H1 (cell line): ENCODE results near the gene C19orf53. TPM values are rescaled to one million over a fixed set of nuclear protein-coding genes. Genes with fewer than 3 reads are reported as not detected.

Experiments
- CTCF ChIA-PET: fragments of 300-600 bp; sonication (Branson Sonifier 250); formaldehyde crosslinking; loops from one replicate; lab custom pipeline; 2021; ENCODE audit not compliant: partially characterized antibody; lab: Charles Lee
- POLR2A ChIA-PET: fragments of 300-600 bp; sonication (Branson Sonifier 250); formaldehyde crosslinking; loops from one replicate; lab custom pipeline; 2021; ENCODE audit warnings: inconsistent platforms; ENCODE audit not compliant: partially characterized antibody; lab: Charles Lee
- DNase-seq, 2 experiments: peaks; one replicate each; pipeline versions ENCODE4 v3.0.0 to v3.0.0-alpha.2; 2010 to 2022; ENCODE audit warnings: low spot score in 2 of 2, low read depth in 1 of 2, mixed read lengths in 1 of 2
- FAIRE-seq: peaks from 2 replicates; lab custom pipeline; 2011; peaks lifted over from hg19 to GRCh38; lab: Jason Lieb, UNC
- H2AFZ ChIP-seq: 2 replicates; pipeline ENCODE4 v1.8.1; 2012; ENCODE audit warnings: low read length, inconsistent platforms
- H2AK5ac ChIP-seq: 2 replicates; pipeline ENCODE4 v1.6.1; 2013; ENCODE audit warnings: low read depth, low read length
- H2BK120ac ChIP-seq: replicated peaks from 2 replicates; pipeline ENCODE3; 2013; ENCODE audit warnings: low read depth, low read length, inconsistent platforms
- H2BK12ac ChIP-seq: 2 replicates; pipeline ENCODE4 v1.6.1; 2013; ENCODE audit warnings: low read depth, low read length
- H2BK15ac ChIP-seq: 2 replicates; pipeline ENCODE4 v1.6.1; 2013; ENCODE audit warnings: low read length
- H2BK20ac ChIP-seq: 2 replicates; pipeline ENCODE4 v1.6.1; 2013; ENCODE audit warnings: low read length
- H2BK5ac ChIP-seq: 2 replicates; pipeline ENCODE4 v1.6.1; 2013; ENCODE audit warnings: low read depth, low read length
- H3K14ac ChIP-seq: 2 replicates; pipeline ENCODE4 v1.6.1; 2013; ENCODE audit warnings: inconsistent platforms; ENCODE audit not compliant: insufficient read length
- H3K18ac ChIP-seq: 2 replicates; pipeline ENCODE4 v1.6.1; 2013; ENCODE audit warnings: low read length; ENCODE audit errors: extremely low read depth
- H3K23ac ChIP-seq: 2 replicates; pipeline ENCODE4 v1.6.1; 2013; ENCODE audit warnings: inconsistent platforms; ENCODE audit not compliant: insufficient read length
- H3K23me2 ChIP-seq: 2 replicates; pipeline ENCODE4 v1.6.1; 2013; ENCODE audit warnings: low read depth, low read length
- H3K27ac ChIP-seq: 2 replicates; pipeline ENCODE4 v1.6.1; 2011; ENCODE audit warnings: low read depth, low read length, inconsistent platforms
- H3K27me3 ChIP-seq, 4 experiments: replicated peaks in 1 of 4; 1 replicate in 1 of 4; 2 replicates in 3 of 4; pipeline versions ENCODE4 v1.6.1 to v1.8.1; 2011 to 2013; ENCODE audit warnings: low read length in 3 of 4, mild to moderate bottlenecking in 3 of 4, inconsistent platforms in 2 of 4, mixed read lengths in 2 of 4, moderate library complexity in 1 of 4; ENCODE audit not compliant: control insufficient read depth in 3 of 4, insufficient read depth in 3 of 4; ENCODE audit errors: extremely low read depth in 1 of 4
- H3K36me3 ChIP-seq, 4 experiments: 2 replicates each; pipeline versions ENCODE4 v1.6.1 to v1.8.1; 2011 to 2013; ENCODE audit warnings: mild to moderate bottlenecking in 4 of 4, low read length in 3 of 4, moderate library complexity in 2 of 4, control low read depth in 1 of 4, inconsistent platforms in 1 of 4; ENCODE audit not compliant: insufficient read depth in 4 of 4, control insufficient read depth in 2 of 4
- H3K4ac ChIP-seq: replicated peaks from 2 replicates; pipeline ENCODE3; 2013; ENCODE audit warnings: low read length, low read depth, mixed read lengths, inconsistent platforms; ENCODE audit not compliant: insufficient read length
- H3K4me1 ChIP-seq, 4 experiments: replicated peaks in 1 of 4; 1 replicate in 1 of 4; 2 replicates in 3 of 4; pipeline versions ENCODE4 v1.6.1 to v1.8.1; 2011 to 2013; ENCODE audit warnings: low read length in 3 of 4, inconsistent platforms in 2 of 4, mixed read lengths in 1 of 4; ENCODE audit not compliant: insufficient read depth in 4 of 4, control insufficient read depth in 3 of 4
- H3K4me2 ChIP-seq, 2 experiments: 2 replicates each; pipeline versions ENCODE4 v1.6.1 to v1.8.1; 2011 to 2013; ENCODE audit warnings: low read depth in 2 of 2, low read length in 2 of 2, control low read depth in 1 of 2, inconsistent platforms in 1 of 2, mild to moderate bottlenecking in 1 of 2; ENCODE audit not compliant: insufficient read depth in 1 of 2
- H3K4me3 ChIP-seq, 4 experiments: fragments of 200-600, 300-600 bp in 1 of 4; sonication (generic), shearing (Covaris generic), sonication (Bioruptor Twin) in 1 of 4; 2 replicates each; pipeline versions ENCODE4 v1.5.1 to v1.8.1; 2011 to 2016; ENCODE audit warnings: low read length in 4 of 4, low read depth in 3 of 4, control low read depth in 2 of 4, inconsistent platforms in 2 of 4, mild to moderate bottlenecking in 2 of 4, mixed read lengths in 1 of 4, moderate library complexity in 1 of 4; ENCODE audit not compliant: insufficient read depth in 2 of 4; ENCODE audit errors: extremely low read depth in 1 of 4
- H3K56ac ChIP-seq: replicated peaks from 2 replicates; pipeline ENCODE3; 2013; ENCODE audit warnings: low read depth, mild to moderate bottlenecking, mixed read lengths, low read length, inconsistent platforms; ENCODE audit not compliant: insufficient read length
- H3K79me1 ChIP-seq: 2 replicates; pipeline ENCODE4 v1.6.1; 2013; ENCODE audit warnings: low read depth, low read length, control low read depth
- H3K79me2 ChIP-seq, 2 experiments: 2 replicates each; pipeline versions ENCODE4 v1.6.1 to v1.8.1; 2012 to 2013; ENCODE audit warnings: low read length in 2 of 2, mild to moderate bottlenecking in 2 of 2, inconsistent platforms in 1 of 2; ENCODE audit not compliant: insufficient read depth in 2 of 2, control insufficient read depth in 1 of 2
- H3K9ac ChIP-seq, 4 experiments: replicated peaks in 1 of 4; 1 replicate in 1 of 4; 2 replicates in 3 of 4; pipeline versions ENCODE4 v1.6.1 to v1.8.1; 2011 to 2013; ENCODE audit warnings: low read depth in 3 of 4, low read length in 3 of 4, control low read depth in 2 of 4, mild to moderate bottlenecking in 2 of 4, moderate library complexity in 2 of 4, inconsistent platforms in 1 of 4; ENCODE audit errors: extremely low read depth in 1 of 4
- H3K9me3 ChIP-seq, 2 experiments: 2 replicates each; pipeline versions ENCODE4 v1.6.1 to v1.8.1; 2012 to 2013; ENCODE audit warnings: mild to moderate bottlenecking in 2 of 2, moderate library complexity in 2 of 2, control low read depth in 1 of 2, inconsistent platforms in 1 of 2, low read depth in 1 of 2, low read length in 1 of 2, mixed read lengths in 1 of 2; ENCODE audit not compliant: insufficient read depth in 2 of 2
- H4K20me1 ChIP-seq, 2 experiments: replicated peaks in 1 of 2; 2 replicates each; pipeline versions ENCODE3 to v1.8.1; 2011 to 2013; ENCODE audit warnings: inconsistent platforms in 2 of 2, low read length in 2 of 2, mild to moderate bottlenecking in 1 of 2; ENCODE audit not compliant: insufficient read depth in 2 of 2, control insufficient read depth in 1 of 2
- H4K5ac ChIP-seq: 2 replicates; pipeline ENCODE4 v1.6.1; 2013; ENCODE audit warnings: low read length, low read depth, mixed read lengths, inconsistent platforms; ENCODE audit not compliant: insufficient read length
- H4K8ac ChIP-seq: 2 replicates; pipeline ENCODE4 v1.8.0; 2013; ENCODE audit warnings: mild to moderate bottlenecking, moderate library complexity, low read length, inconsistent platforms; ENCODE audit not compliant: insufficient read depth; ENCODE audit errors: extremely low read depth
- H4K91ac ChIP-seq: replicated peaks from 2 replicates; pipeline ENCODE3; 2013; ENCODE audit warnings: low read length, mixed read lengths, inconsistent platforms; ENCODE audit not compliant: insufficient read length
- ASH2L ChIP-seq: fragments of 200-600, 300-600 bp; sonication (generic); IDR thresholded peaks from one replicate; pipeline ENCODE4 v1.7.1; 2017; ENCODE audit warnings: low read length
- CEBPB ChIP-seq: IDR thresholded peaks from 2 replicates; pipeline ENCODE4 v1.6.1; 2012; ENCODE audit warnings: low read depth, low read length
- EP300 ChIP-seq, 2 experiments: IDR thresholded peaks; 1 replicate in 1 of 2; 2 replicates in 1 of 2; pipeline ENCODE4 v1.6.1; 2011 to 2012; ENCODE audit warnings: low read depth in 2 of 2, low read length in 2 of 2, mild to moderate bottlenecking in 2 of 2, borderline replicate concordance in 1 of 2, inconsistent platforms in 1 of 2, moderate library complexity in 1 of 2
- EZH2 ChIP-seq: fragments of 200-600 bp; sonication (generic); IDR thresholded peaks from 2 replicates; pipeline ENCODE4 v1.7.1; 2012; ENCODE audit warnings: low read depth, mild to moderate bottlenecking, moderate library complexity, low read length, inconsistent platforms; ENCODE audit not compliant: severe bottlenecking
- FOSL1 ChIP-seq: IDR thresholded peaks from 2 replicates; pipeline ENCODE4 v1.6.1; 2011; ENCODE audit warnings: mild to moderate bottlenecking, low read depth, low read length, moderate library complexity; ENCODE audit not compliant: insufficient read depth
- JUND ChIP-seq: IDR thresholded peaks from 2 replicates; pipeline ENCODE4 v1.6.1; 2011; ENCODE audit warnings: mild to moderate bottlenecking, improper control_type of control experiment, low read length
- KDM5A ChIP-seq: fragments of 200-600 bp; IDR thresholded peaks from 2 replicates; pipeline ENCODE4 v1.7.1; 2012; ENCODE audit warnings: mild to moderate bottlenecking, low read length, inconsistent platforms, mixed read lengths
- MAFK ChIP-seq: IDR thresholded peaks from 2 replicates; pipeline ENCODE4 v1.6.1; 2012; ENCODE audit warnings: low read depth, mild to moderate bottlenecking, improper control_type of control experiment, low read length
- RAD21 ChIP-seq, 2 experiments: IDR thresholded peaks in 1 of 2; conservative IDR thresholded peaks in 1 of 2; 2 replicates each; pipeline ENCODE4 v1.6.1; 2011; ENCODE audit warnings: low read depth in 2 of 2, low read length in 2 of 2, improper control_type of control experiment in 1 of 2, inconsistent platforms in 1 of 2, mild to moderate bottlenecking in 1 of 2, moderate library complexity in 1 of 2
- SAP30 ChIP-seq: fragments of 300-600 bp; sonication (generic); IDR thresholded peaks from 2 replicates; pipeline ENCODE4 v1.7.1; 2012; ENCODE audit warnings: low read length, moderate library complexity, mild to moderate bottlenecking, inconsistent platforms; ENCODE audit not compliant: insufficient read depth, insufficient replicate concordance
- SRF ChIP-seq: IDR thresholded peaks from 2 replicates; pipeline ENCODE4 v1.6.1; 2011; ENCODE audit warnings: mild to moderate bottlenecking, low read depth, low read length, moderate library complexity
- TBP ChIP-seq: IDR thresholded peaks from 2 replicates; pipeline ENCODE4 v1.6.1; 2011; ENCODE audit warnings: low read depth, low read length, improper control_type of control experiment
- WGBS, 2 experiments: shearing (Covaris generic) in 1 of 2; methylation state at CpG; one replicate each; pipeline versions ENCODE4 v1.1.6 to v1.1.7; 2013 to 2015; ENCODE audit warnings: low lambda C conversion rate in 2 of 2, mixed read lengths in 2 of 2, inconsistent platforms in 1 of 2, low coverage in 1 of 2, missing lambda C conversion rate in 1 of 2; ENCODE audit not compliant: insufficient replicate concordance in 2 of 2, insufficient coverage in 1 of 2, insufficient read length in 1 of 2; ENCODE audit errors: extremely low coverage in 1 of 2, missing lambda C conversion rate in 1 of 2; 5-methylcytosine and 5-hydroxymethylcytosine counted together
- polyA plus RNA-seq, 7 experiments: library from polyadenylated mRNA; depleted of rRNA in 3 of 7; stranded (reverse) in 5 of 7; unstranded in 2 of 7; fragments of >200 nt in 5 of 7; fragments of 200-250 nt in 2 of 7; gene quantifications; 1 replicate in 5 of 7; 2 replicates in 1 of 7; 4 replicates in 1 of 7; pipeline versions ENCODE4 v1.2.1 to v1.2.3, GENCODE V29; 2011 to 2013; ENCODE audit warnings: missing spikeins in 2 of 7, mixed read lengths in 2 of 7
- total RNA-seq: library from RNA; stranded (reverse); fragmentation: NEBNext Ultra II Directional; extraction: Animal tissue kit (Norgen Biotek cat#: 25700); gene quantifications from 2 replicates; pipeline ENCODE4 v1.2.1, GENCODE V29; 2021

C19orf53 gene
- total and polyA plus RNA-seq, 2 of the 8 experiments (the other 6 are each of a cell fraction or from before 2014, with no cell fraction given): 104 to 169 TPM

DNA sequence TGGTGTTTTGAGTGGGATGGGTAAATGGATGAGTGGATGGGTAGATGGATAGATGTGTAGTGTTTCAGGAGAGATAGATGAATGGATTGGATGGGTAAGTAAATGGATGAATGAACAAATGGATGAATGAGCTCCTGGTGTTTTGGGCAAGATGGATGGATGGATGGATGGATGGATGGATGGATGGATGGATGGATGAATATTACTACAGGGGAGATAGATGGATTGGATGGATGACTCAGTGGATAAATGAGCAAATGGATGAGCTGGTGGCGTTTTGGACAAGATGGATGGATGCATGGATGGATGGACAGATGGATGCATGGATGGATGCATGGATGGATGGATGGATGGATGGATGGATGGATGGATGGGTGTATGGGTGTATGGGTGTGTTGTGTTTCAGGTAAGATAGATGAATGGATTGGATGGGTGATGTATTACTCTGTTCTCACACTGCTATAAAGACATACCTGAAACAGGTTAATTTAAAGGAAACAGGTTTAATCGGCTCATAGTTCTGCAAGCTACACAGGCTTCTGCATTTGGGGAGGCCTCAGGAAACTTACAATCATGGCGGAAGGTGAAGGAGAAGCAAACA lies 33.3 kb downstream of the C19orf53 start:
- no peak overlapping the region for H3K14ac ChIP-seq
- H2BK20ac ChIP-seq: no peak overlapping the region
- no peak overlapping the region for H2BK12ac ChIP-seq
- FAIRE-seq: no peak
- no peak for DNase-seq
- H4K8ac ChIP-seq: no peak overlapping the region
- H3K23me2 ChIP-seq: peaks cover 4% of the 10 kb centered on the region; the same call in 1 of the 2 replicates
- no peak overlapping the region for H3K27ac ChIP-seq
- H3K4me1 ChIP-seq: no peaks in the 10 kb centered on the region; a peak in 1 of 7 replicates
- no peak overlapping the region for H2AK5ac ChIP-seq
- H3K9me3 ChIP-seq: no peaks in the 10 kb centered on the region
- H3K9ac ChIP-seq: no peak overlapping the region
- peaks cover 2 to 16% of the 10 kb centered on the region in 2 experiments for H4K20me1 ChIP-seq
- H2BK15ac ChIP-seq: no peak overlapping the region
- no peaks in the 10 kb centered on the region for H3K79me2 ChIP-seq
- no peak overlapping the region for H2BK120ac ChIP-seq
- no peak overlapping the region for H4K91ac ChIP-seq
- H3K56ac ChIP-seq: peak overlapping the region; percentile 90
- no peak overlapping the region for H3K18ac ChIP-seq
- no peak overlapping the region for H3K4me2 ChIP-seq
- H3K4ac ChIP-seq: no peak overlapping the region
- H3K27me3 ChIP-seq: no peaks in the 10 kb centered on the region
- no peak overlapping the region for H3K23ac ChIP-seq
- H3K79me1 ChIP-seq: no peaks in the 10 kb centered on the region
- CTCF ChIA-PET: interaction anchor here (0.5 to 2.2 kb wide), 6 partner anchors 8 to 127 kb away, joined by 3 to 6 read pairs (median 4); no protein-coding TSS in a partner anchor
- H2AFZ ChIP-seq: no peak overlapping the region
- H3K36me3 ChIP-seq: peaks cover 5 to 24% (median 14%) of the 10 kb centered on the region in 4 experiments; a peak in 5 of 8 replicates
- H3K4me3 ChIP-seq: no peak overlapping the region
- POLR2A ChIA-PET: interaction anchor here (0.6 to 2.4 kb wide), 6 partner anchors 9 to 55 kb away, joined by 3 to 10 read pairs (median 4); no protein-coding TSS in a partner anchor
- 92% methylated on average over 3 of the region's 3 CpGs; no CpG with 5 or more reads in 1 of the 2 experiments for WGBS, 2 experiments
- no peak overlapping the region for H4K5ac ChIP-seq
- H2BK5ac ChIP-seq: no peak overlapping the region
- no peak for TF ChIP-seq SRF
- no peak for TF ChIP-seq ASH2L
- TF ChIP-seq EP300 (IDR thresholded peaks at IDR 0.05; ENCODE audit: borderline replicate concordance in 1 of 2, low read depth in 2 of 2, low read length in 2 of 2): no peak
- no peak for TF ChIP-seq MAFK
- no peak for TF ChIP-seq SAP30
- no peak for TF ChIP-seq KDM5A
- TF ChIP-seq CEBPB: no peak
- no peak for TF ChIP-seq FOSL1
- TF ChIP-seq RAD21 (IDR thresholded peaks at IDR 0.05 in 1 of 2, conservative IDR thresholded peaks at IDR 0.05 in 1 of 2; ENCODE audit: low read depth in 2 of 2, low read length in 2 of 2): no peak
- no peak for TF ChIP-seq TBP
- no peak for TF ChIP-seq JUND
- no peak for TF ChIP-seq EZH2
